Astrocyte (in vitro differentiated cells and primary cell): ENCODE measurements around the gene VCL. TPM values are rescaled to one million over a fixed set of nuclear protein-coding genes. Genes with fewer than 3 reads are reported as not detected.

Experiments used
- DNase-seq: peaks from one replicate; pipeline ENCODE4 v3.0.0-alpha.2; 2010; ENCODE audit warnings: low read depth
- FAIRE-seq: peaks from 2 replicates; lab custom pipeline; 2011; peaks lifted over from hg19 to GRCh38; lab: Jason Lieb, UNC
- H2AFZ ChIP-seq: 2 replicates; pipeline ENCODE4 v1.6.0; 2012; ENCODE audit warnings: low read depth, low read length, inconsistent platforms
- H3K27ac ChIP-seq: 2 replicates; pipeline ENCODE4 v1.5.1; 2011; ENCODE audit warnings: low read depth, low read length, inconsistent platforms
- H3K27me3 ChIP-seq: 2 replicates; pipeline ENCODE4 v1.6.0; 2011; ENCODE audit warnings: low read length, inconsistent platforms; ENCODE audit not compliant: insufficient read depth
- H3K36me3 ChIP-seq: 2 replicates; pipeline ENCODE4 v1.5.1; 2011; ENCODE audit warnings: low read length, inconsistent platforms; ENCODE audit not compliant: insufficient read depth
- H3K4me1 ChIP-seq: 2 replicates; pipeline ENCODE4 v1.5.1; 2011; ENCODE audit warnings: low read length, inconsistent platforms; ENCODE audit not compliant: insufficient read depth
- H3K4me2 ChIP-seq: 2 replicates; pipeline ENCODE4 v1.6.0; 2012; ENCODE audit warnings: low read length, inconsistent platforms
- H3K4me3 ChIP-seq: 2 replicates; pipeline ENCODE4 v1.5.1; 2011; ENCODE audit warnings: low read depth, mild to moderate bottlenecking, low read length, inconsistent platforms; ENCODE audit not compliant: insufficient read depth
- H3K79me2 ChIP-seq: 2 replicates; pipeline ENCODE4 v1.6.0; 2012; ENCODE audit warnings: mild to moderate bottlenecking, low read length, inconsistent platforms; ENCODE audit not compliant: insufficient read depth
- H3K9ac ChIP-seq: 2 replicates; pipeline ENCODE4 v1.6.0; 2012; ENCODE audit warnings: mild to moderate bottlenecking, low read length, inconsistent platforms
- H3K9me3 ChIP-seq: 2 replicates; pipeline ENCODE4 v1.5.1; 2012; ENCODE audit warnings: low read depth, mild to moderate bottlenecking, low read length, inconsistent platforms; ENCODE audit not compliant: insufficient read depth
- H4K20me1 ChIP-seq: 2 replicates; pipeline ENCODE4 v1.6.0; 2012; ENCODE audit warnings: low read length, inconsistent platforms; ENCODE audit not compliant: insufficient read depth
- H3K27ac Mint-ChIP-seq: one replicate; pipeline ENCODE4 v1.8.0; 2021; ENCODE audit warnings: mild to moderate bottlenecking, mixed read lengths; ENCODE audit not compliant: unreplicated experiment
- H3K27me3 Mint-ChIP-seq: one replicate; pipeline ENCODE4 v1.8.0; 2021; ENCODE audit warnings: low read depth, mixed read lengths; ENCODE audit not compliant: unreplicated experiment
- H3K36me3 Mint-ChIP-seq: one replicate; pipeline ENCODE4 v1.8.0; 2021; ENCODE audit warnings: low read depth, mixed read lengths; ENCODE audit not compliant: unreplicated experiment
- H3K4me1 Mint-ChIP-seq: one replicate; pipeline ENCODE4 v1.8.0; 2021; ENCODE audit warnings: low read depth, mixed read lengths; ENCODE audit not compliant: unreplicated experiment
- H3K4me3 Mint-ChIP-seq: one replicate; pipeline ENCODE4 v1.8.0; 2021; ENCODE audit warnings: mild to moderate bottlenecking, moderate library complexity, mixed read lengths; ENCODE audit not compliant: unreplicated experiment
- H3K9me3 Mint-ChIP-seq: one replicate; pipeline ENCODE4 v1.8.0; 2021; ENCODE audit warnings: mild to moderate bottlenecking, mixed read lengths; ENCODE audit not compliant: unreplicated experiment
- EZH2 ChIP-seq: IDR thresholded peaks from 2 replicates; pipeline ENCODE4 v1.6.1; 2012; ENCODE audit warnings: mild to moderate bottlenecking, low read length, inconsistent platforms; ENCODE audit not compliant: insufficient read depth
- total RNA-seq: library from RNA; stranded (reverse); gene quantifications from 2 replicates; pipeline ENCODE4 v1.2.1, GENCODE V29; 2021
- TF ChIP-seq, protein P1 (sequence below): IDR thresholded peaks from 2 replicates; pipeline ENCODE4 v1.5.1; 2011; ENCODE audit warnings: low read depth, mild to moderate bottlenecking, inconsistent platforms, low read length, moderate library complexity; ENCODE audit not compliant: insufficient read depth

VCL gene
- total RNA-seq, 1 donor from 2014 or later = 474 TPM

DNA sequence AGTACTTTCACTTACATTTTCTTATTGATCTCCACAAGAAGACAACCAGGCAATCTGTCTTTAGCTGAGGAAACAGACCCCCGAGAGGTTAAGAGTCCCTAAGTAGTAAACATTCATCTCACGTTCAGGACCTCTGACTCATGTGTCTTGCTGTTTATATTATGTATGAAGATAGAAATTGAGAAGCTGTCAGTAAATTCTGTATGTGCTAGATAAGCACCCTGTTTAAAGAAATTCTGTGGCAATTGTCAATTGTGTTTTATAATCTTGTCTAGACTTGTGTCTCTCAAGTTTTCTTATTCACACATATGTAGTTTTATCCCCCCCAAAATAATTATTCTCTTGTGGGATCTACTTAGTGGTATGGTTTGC is 167.6 kb downstream of the VCL start:
- Mint-ChIP-seq H3K27ac (peak overlapping the region; percentile 66), H3K9me3 (no peaks in the 10 kb centered on the region), H3K27me3 (no peaks in the 10 kb centered on the region), H3K4me1 (peaks cover 15% of the 10 kb centered on the region), H3K4me3 (no peak overlapping the region), H3K36me3 (no peaks in the 10 kb centered on the region)
- Histone ChIP-seq H3K79me2 (no peaks in the 10 kb centered on the region), H3K36me3 (no peaks in the 10 kb centered on the region), H3K9ac (no peak overlapping the region), H3K9me3 (no peaks in the 10 kb centered on the region), H4K20me1 (no peaks in the 10 kb centered on the region), H2AFZ (no peak overlapping the region), H3K27ac (no peak overlapping the region), H3K4me3 (no peak overlapping the region), H3K4me2 (peak overlapping the region; percentile 34), H3K27me3 (no peaks in the 10 kb centered on the region), H3K4me1 (peaks cover 14% of the 10 kb centered on the region)
- DNase-seq (no peak), FAIRE-seq (no peak)
- TF ChIP-seq, protein P1, sequence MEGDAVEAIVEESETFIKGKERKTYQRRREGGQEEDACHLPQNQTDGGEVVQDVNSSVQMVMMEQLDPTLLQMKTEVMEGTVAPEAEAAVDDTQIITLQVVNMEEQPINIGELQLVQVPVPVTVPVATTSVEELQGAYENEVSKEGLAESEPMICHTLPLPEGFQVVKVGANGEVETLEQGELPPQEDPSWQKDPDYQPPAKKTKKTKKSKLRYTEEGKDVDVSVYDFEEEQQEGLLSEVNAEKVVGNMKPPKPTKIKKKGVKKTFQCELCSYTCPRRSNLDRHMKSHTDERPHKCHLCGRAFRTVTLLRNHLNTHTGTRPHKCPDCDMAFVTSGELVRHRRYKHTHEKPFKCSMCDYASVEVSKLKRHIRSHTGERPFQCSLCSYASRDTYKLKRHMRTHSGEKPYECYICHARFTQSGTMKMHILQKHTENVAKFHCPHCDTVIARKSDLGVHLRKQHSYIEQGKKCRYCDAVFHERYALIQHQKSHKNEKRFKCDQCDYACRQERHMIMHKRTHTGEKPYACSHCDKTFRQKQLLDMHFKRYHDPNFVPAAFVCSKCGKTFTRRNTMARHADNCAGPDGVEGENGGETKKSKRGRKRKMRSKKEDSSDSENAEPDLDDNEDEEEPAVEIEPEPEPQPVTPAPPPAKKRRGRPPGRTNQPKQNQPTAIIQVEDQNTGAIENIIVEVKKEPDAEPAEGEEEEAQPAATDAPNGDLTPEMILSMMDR = no peak
- no peak for TF ChIP-seq EZH2

DNA sequence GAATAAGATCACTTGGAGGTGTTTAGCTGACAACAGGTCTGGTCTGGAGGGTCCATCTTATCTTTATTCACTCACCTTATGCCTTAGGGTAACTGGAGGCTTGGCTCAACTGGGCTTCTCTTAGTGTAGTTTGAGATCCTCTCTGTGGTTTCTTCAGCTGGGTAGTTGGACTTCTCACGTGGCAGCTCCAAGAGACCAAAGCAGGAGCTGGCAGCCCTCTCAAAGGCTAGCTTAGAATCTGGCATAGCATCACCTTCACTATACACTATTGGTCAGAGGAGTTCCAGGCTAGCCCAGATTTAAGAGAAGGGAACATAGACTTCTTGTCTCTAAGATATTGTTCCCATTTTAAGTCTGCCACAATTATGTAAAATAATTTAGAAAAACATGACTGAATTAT is 169.5 kb downstream of the VCL start:
- Histone ChIP-seq H3K9ac (no peak overlapping the region), H3K4me2 (no peak overlapping the region), H3K27ac (no peak overlapping the region), H3K9me3 (no peaks in the 10 kb centered on the region), H3K36me3 (no peaks in the 10 kb centered on the region), H3K4me1 (peaks cover 14% of the 10 kb centered on the region), H3K27me3 (no peaks in the 10 kb centered on the region), H3K4me3 (no peak overlapping the region), H3K79me2 (no peaks in the 10 kb centered on the region), H2AFZ (no peak overlapping the region), H4K20me1 (no peaks in the 10 kb centered on the region)
- H3K4me3 Mint-ChIP-seq = no peak overlapping the region
- peaks cover 15% of the 10 kb centered on the region for H3K4me1 Mint-ChIP-seq
- TF ChIP-seq, protein P1 = no peak
- no peak for TF ChIP-seq EZH2
- no peaks in the 10 kb centered on the region for H3K9me3 Mint-ChIP-seq
- no peaks in the 10 kb centered on the region for H3K36me3 Mint-ChIP-seq
- FAIRE-seq (no peak), DNase-seq (no peak)
- H3K27ac Mint-ChIP-seq = no peak overlapping the region
- H3K27me3 Mint-ChIP-seq = no peaks in the 10 kb centered on the region

Other genes starting within 250 kb of the VCL start
- gene CHCHD1, start 216.1 kb upstream of the VCL start, total RNA-seq = 24.0 and 25.3 TPM in 2 replicates
- gene ZSWIM8, start 212.5 kb upstream of the VCL start, total RNA-seq = 70.2 and 70.7 TPM in 2 replicates
- gene NDST2, start 186.5 kb upstream of the VCL start, total RNA-seq = 16.2 and 21.5 TPM in 2 replicates
- 16.6 and 19.8 TPM in 2 replicates for gene CAMK2G, start 123.6 kb upstream of the VCL start, total RNA-seq
- 81.2 and 90.2 TPM in 2 replicates for gene PLAU, start 87.0 kb upstream of the VCL start, total RNA-seq
- 45.9 and 50.0 TPM in 2 replicates for gene AP3M1, start 152.7 kb downstream of the VCL start, total RNA-seq
- 58.3 and 62.0 TPM in 2 replicates for gene ADK, start 153.1 kb downstream of the VCL start, total RNA-seq